A549 (cell line): Measurements from ENCODE around the gene ATP13A5. TPM values are rescaled to one million over a fixed set of nuclear protein-coding genes. Genes with fewer than 3 reads are reported as not detected.

ENCODE experiments used
- ATAC-seq, 2 experiments: fragments of 200-7000 bp in 1 of 2; fragments of >200 bp in 1 of 2; cut with Nextera tagmentation in 1 of 2; cut with Tn5 transposase in 1 of 2; 3 replicates each; pipeline versions ENCODE4 v1.8.0 to v1.9.1; 2018 to 2020; ENCODE audit warnings: mild to moderate bottlenecking in 1 of 2, moderate library complexity in 1 of 2
- CTCF ChIA-PET: fragments of 300-600 bp; sonication (Branson Sonifier 250); formaldehyde crosslinking; extraction: SDS; loops from one replicate; lab custom pipeline; 2021; ENCODE audit warnings: antibody characterized with exemption, inconsistent platforms; lab: Yijun Ruan, JAX
- POLR2A ChIA-PET: fragments of 350-600 bp; formaldehyde crosslinking; extraction: SDS; loops from one replicate; lab custom pipeline; 2021; ENCODE audit warnings: antibody characterized with exemption, inconsistent platforms; lab: Yijun Ruan, JAX
- DNase-seq, 2 experiments: peaks; one replicate each; pipeline versions ENCODE4 v3.0.0 to v3.0.0-alpha.2; 2011 to 2016; ENCODE audit warnings: low read depth in 1 of 2, low spot score in 1 of 2
- FAIRE-seq: peaks from 2 replicates; lab custom pipeline; 2011; peaks lifted over from hg19 to GRCh38; lab: Jason Lieb, UNC
- H3K27ac ChIP-seq, 2 experiments: fragments of >200 bp; sonication (Bioruptor Twin); formaldehyde crosslinking; 3 replicates each; pipeline ENCODE4 v1.5.1; 2016 to 2017
- H3K4me1 ChIP-seq: fragments of >200 bp; sonication (Bioruptor Twin); formaldehyde crosslinking; 3 replicates; pipeline ENCODE4 v1.6.1; 2016
- H3K4me2 ChIP-seq: fragments of >200 bp; sonication (Bioruptor Twin); formaldehyde crosslinking; 3 replicates; pipeline ENCODE4 v1.6.1; 2016
- H3K4me3 ChIP-seq: fragments of >200 bp; sonication (Bioruptor Twin); formaldehyde crosslinking; 3 replicates; pipeline ENCODE4 v1.5.1; 2016
- H3K9me3 ChIP-seq: fragments of >200 bp; sonication (Bioruptor Twin); formaldehyde crosslinking; 3 replicates; pipeline ENCODE4 v1.6.1; 2016
- BCL3 ChIP-seq: fragments of >200 bp; sonication (Bioruptor Twin); formaldehyde crosslinking; IDR thresholded peaks from 3 replicates; pipeline ENCODE4 v1.6.1; 2016
- CBX8 ChIP-seq: fragments of 200-600 bp; sonication (generic); IDR thresholded peaks from 2 replicates; pipeline ENCODE4 v1.6.1; 2016
- CTCF ChIP-seq: fragments of >200 bp; sonication (Bioruptor Twin); formaldehyde crosslinking; IDR thresholded peaks from 3 replicates; pipeline ENCODE4 v1.5.1; 2016
- EHF ChIP-seq: fragments of 250-450 bp; sonication (Bioruptor Pico); IDR thresholded peaks from 2 replicates; pipeline ENCODE4 v1.5.0; 2020; ENCODE audit warnings: mild to moderate bottlenecking
- EHMT2 ChIP-seq: fragments of 200-600 bp; sonication (generic); IDR thresholded peaks from 2 replicates; pipeline ENCODE4 v1.6.1; 2016; ENCODE audit warnings: antibody characterized with exemption, low read depth, mild to moderate bottlenecking, moderate library complexity
- FOSB ChIP-seq: fragments of 250-450 bp; sonication (Bioruptor Pico); IDR thresholded peaks from 2 replicates; pipeline ENCODE4 v1.5.0; 2020; ENCODE audit warnings: mild to moderate bottlenecking, moderate library complexity
- GATA3 ChIP-seq: IDR thresholded peaks from 2 replicates; pipeline ENCODE4 v1.6.1; 2012; ENCODE audit warnings: borderline replicate concordance
- HDAC2 ChIP-seq: fragments of 200-600 bp; sonication (generic); IDR thresholded peaks from 2 replicates; pipeline ENCODE4 v1.6.1; 2016
- HEYL ChIP-seq: fragments of 250-450 bp; sonication (Bioruptor Pico); IDR thresholded peaks from 2 replicates; pipeline ENCODE4 v1.8.0; 2021; ENCODE audit warnings: mild to moderate bottlenecking, moderate library complexity
- HOXB5 ChIP-seq: fragments of 250-450 bp; sonication (Bioruptor Pico); IDR thresholded peaks from 2 replicates; pipeline ENCODE4 v1.5.0; 2020; ENCODE audit warnings: mild to moderate bottlenecking, moderate library complexity
- JUN ChIP-seq, 2 experiments: fragments of >200 bp; sonication (Bioruptor Twin); formaldehyde crosslinking; IDR thresholded peaks; 2 replicates in 1 of 2; 3 replicates in 1 of 2; pipeline ENCODE4 v1.6.1; 2016 to 2017
- JUNB ChIP-seq: fragments of >200 bp; sonication (Bioruptor Twin); formaldehyde crosslinking; IDR thresholded peaks from 2 replicates; pipeline ENCODE4 v1.6.1; 2016
- KDM1A ChIP-seq: fragments of 200-600 bp; sonication (generic); IDR thresholded peaks from 2 replicates; pipeline ENCODE4 v1.6.1; 2016; ENCODE audit warnings: low read depth, mild to moderate bottlenecking
- KDM5A ChIP-seq: fragments of 200-600 bp; sonication (generic); IDR thresholded peaks from 2 replicates; pipeline ENCODE4 v1.6.1; 2016; ENCODE audit warnings: antibody characterized with exemption, mild to moderate bottlenecking
- NFE2L2 ChIP-seq: fragments of 150-350 bp; conservative IDR thresholded peaks from 2 replicates; pipeline ENCODE4 v1.6.1; 2014; ENCODE audit warnings: low read length
- NR3C1 ChIP-seq: fragments of >200 bp; sonication (Bioruptor Twin); formaldehyde crosslinking; IDR thresholded peaks from 3 replicates; pipeline ENCODE4 v1.6.1; 2017
- PBX3 ChIP-seq: IDR thresholded peaks from 2 replicates; pipeline ENCODE4 v1.6.1; 2012
- POLR2A ChIP-seq: IDR thresholded peaks from 2 replicates; pipeline ENCODE4 v1.6.1; 2012; ENCODE audit warnings: mild to moderate bottlenecking, low read length
- RCOR1 ChIP-seq: fragments of 150-350 bp; IDR thresholded peaks from 2 replicates; pipeline ENCODE4 v1.6.1; 2014; ENCODE audit warnings: antibody characterized with exemption, low read length, low read depth
- SMC3 ChIP-seq: fragments of >200 bp; sonication (Bioruptor Twin); formaldehyde crosslinking; IDR thresholded peaks from 3 replicates; pipeline ENCODE4 v1.6.1; 2018; ENCODE audit warnings: inconsistent platforms
- TFCP2L1 ChIP-seq: fragments of 250-450 bp; sonication (Bioruptor Pico); IDR thresholded peaks from 2 replicates; pipeline ENCODE4 v1.5.0; 2021; ENCODE audit warnings: mild to moderate bottlenecking
- TP53 ChIP-seq: fragments of 250-450 bp; sonication (Bioruptor Pico); IDR thresholded peaks from 2 replicates; pipeline ENCODE4 v1.5.0; 2021; ENCODE audit warnings: mild to moderate bottlenecking, moderate library complexity
- ZC3H11A ChIP-seq: fragments of 450-650 bp; IDR thresholded peaks from 2 replicates; pipeline ENCODE4 v1.6.1; 2014; ENCODE audit warnings: antibody characterized with exemption, mild to moderate bottlenecking
- whole genome bisulfite sequencing: methylation state at CpG from one replicate; pipeline ENCODE4 v1.1.6; 2017; ENCODE audit errors: missing lambda C conversion rate; 5-methylcytosine and 5-hydroxymethylcytosine counted together
- polyA plus RNA-seq, 4 experiments: library from polyadenylated mRNA; depleted of rRNA in 3 of 4; stranded (reverse); fragments of >200 nt; fragmentation: RNase III in 1 of 4; extraction: RNeasy Plus Mini Kit Qiagen cat#74134 plus additional on column Dnase treatment in 1 of 4; gene quantifications; 2 replicates in 3 of 4; 3 replicates in 1 of 4; pipeline ENCODE4 v1.2.3, GENCODE V29; 2011 to 2017

ATP13A5 gene
- polyA plus RNA-seq, 2 of the 4 experiments (the other 2 are of a cell fraction): not detected

GRCh38 chr3:193297421-193297820 is 81.1 kb downstream of the ATP13A5 start:
- TF ChIP-seq EHF (CRISPR knock-in tag) (no peak), JUN (IDR thresholded peaks at IDR 0.05) (no peak), TFCP2L1 (CRISPR knock-in tag) (no peak), EHMT2 (no peak), NR3C1 (no peak), ZC3H11A (no peak), FOSB (CRISPR knock-in tag) (no peak), KDM1A (no peak), GATA3 (no peak), NFE2L2 (no peak), TP53 (CRISPR knock-in tag) (no peak), POLR2A (no peak), SMC3 (no peak), HEYL (CRISPR knock-in tag) (no peak), HDAC2 (no peak), PBX3 (no peak), HOXB5 (CRISPR knock-in tag) (no peak)
- TF ChIP-seq, all 56 proteins: peak for 0
- H3K4me2 ChIP-seq: no peak overlapping the region
- no peak overlapping the region for H3K4me3 ChIP-seq
- ChIA-PET CTCF (interaction anchor here (0.8 to 1.0 kb wide), 2 partner anchors 16 to 732 kb away, joined by 3 read pairs; no protein-coding TSS in a partner anchor), POLR2A (no interaction called here)
- 26% methylated on average over 5 of the region's 5 CpGs for WGBS
- no peak for FAIRE-seq
- H3K27ac ChIP-seq: no peak overlapping the region
- ATAC-seq: no peak
- no peaks in the 10 kb centered on the region for H3K9me3 ChIP-seq
- H3K4me1 ChIP-seq: no peaks in the 10 kb centered on the region
- DNase-seq: no peak

GRCh38 chr3:193295985-193296384 is 82.6 kb downstream of the ATP13A5 start:
- FAIRE-seq (no peak), DNase-seq (no peak), ATAC-seq (no peak)
- Histone ChIP-seq H3K9me3 (no peaks in the 10 kb centered on the region), H3K4me1 (no peaks in the 10 kb centered on the region), H3K4me3 (no peak overlapping the region), H3K4me2 (no peak overlapping the region), H3K27ac (no peak overlapping the region)
- ChIA-PET POLR2A (no interaction called here), CTCF (interaction anchor here (0.9 kb wide), 1 partner anchor 16 kb away, joined by 3 read pairs; no protein-coding TSS in a partner anchor)
- WGBS: 0% methylated on average over 2 of the region's 2 CpGs
- no peak for TF ChIP-seq KDM5A
- TF ChIP-seq CBX8: no peak
- no peak for TF ChIP-seq JUNB
- no peak for TF ChIP-seq PBX3
- no peak for TF ChIP-seq RCOR1
- TF ChIP-seq CTCF: no peak
- no peak for TF ChIP-seq BCL3
- no peak for TF ChIP-seq EHMT2
